Measurements from ENCODE around the gene ZBTB20.

GRCh38 chr3:115089481-115089880 is 57.6 kb downstream of the ZBTB20 start:
- TF ChIP-seq POLR2A (IDR thresholded peaks at IDR 0.05): no peak
- TF ChIP-seq CTCF (IDR thresholded peaks at IDR 0.05 in 8 of 11, conservative IDR thresholded peaks at IDR 0.05 in 3 of 11): no peak
- no peak for TF ChIP-seq POLR2AphosphoS5 (IDR thresholded peaks at IDR 0.05)

All from spleen (tissue), 7 donors.